Esophagus mucosa (tissue), 1 donor: Measurements from ENCODE around the gene CAMKK2. TPM values are rescaled to one million over a fixed set of nuclear protein-coding genes. Genes with fewer than 3 reads are reported as not detected.
A peak's percentile ranks its signal among the peaks of the same experiment; 100 is the strongest.
"Not testable (repeated sequence)": the region's sequence is repeated elsewhere in the genome, so short reads cannot be mapped to it uniquely, and the experiment has no call there.

Experiments used
- ATAC-seq: fragments of 200-7000 bp; cut with Tn5 transposase; one replicate; pipeline ENCODE4 v1.9.1; 2020
- total RNA-seq: library from RNA; stranded (reverse); gene quantifications from one replicate; pipeline ENCODE4 v1.2.4, GENCODE V29; 2023
- donor health status: DM: yes; HTN: yes; CAD: no.

CAMKK2 gene
- total RNA-seq, 1 donor from 2014 or later = 17.5 TPM

GRCh38 chr12:121223292-121224285 lies 72.9 kb downstream of the CAMKK2 start:
- peak; percentile 22 for ATAC-seq

- ATAC-seq = no peak
These were observed 73.7 kb downstream of the CAMKK2 start for GRCh38 chr12:121222847-121223246.

- no peak for ATAC-seq
These were observed 77.0 kb downstream of the CAMKK2 start for GRCh38 chr12:121219353-121219986.

- no peak for ATAC-seq
These were observed 77.7 kb downstream of the CAMKK2 start for GRCh38 chr12:121218588-121219352.

GRCh38 chr12:121217761-121218160 lies 78.7 kb downstream of the CAMKK2 start:
- ATAC-seq = no peak

GRCh38 chr12:121217063-121217462 lies 79.4 kb downstream of the CAMKK2 start:
- ATAC-seq = no peak

- no peak for ATAC-seq
These were observed 80.4 kb downstream of the CAMKK2 start for GRCh38 chr12:121216102-121216501.

GRCh38 chr12:121214855-121215745 lies 81.4 kb downstream of the CAMKK2 start:
- ATAC-seq = peak; percentile 46

GRCh38 chr12:121214166-121214777 lies 82.2 kb downstream of the CAMKK2 start:
- peak; percentile 26 for ATAC-seq

GRCh38 chr12:121212875-121213274 lies 83.6 kb downstream of the CAMKK2 start:
- no peak for ATAC-seq

GRCh38 chr12:121209624-121210572 lies 86.6 kb downstream of the CAMKK2 start, which contains the start of gene P2RX4:
Gene P2RX4 (plus strand): TSS chr12:121210129. CDS start chr12:121210165, 36 bp downstream.
- ATAC-seq = peak; percentile 84

- ATAC-seq = no peak
These were observed 87.3 kb downstream of the CAMKK2 start for GRCh38 chr12:121209221-121209620.

GRCh38 chr12:121208571-121208970 lies 87.9 kb downstream of the CAMKK2 start:
- ATAC-seq = not testable (repeated sequence)

- ATAC-seq = no peak
These were observed 91.0 kb downstream of the CAMKK2 start for GRCh38 chr12:121205491-121205890.

GRCh38 chr12:121203482-121203881 lies 93.0 kb downstream of the CAMKK2 start:
- ATAC-seq = no peak

GRCh38 chr12:121202407-121203355 lies 93.8 kb downstream of the CAMKK2 start:
- ATAC-seq = no peak

GRCh38 chr12:121201140-121201539 lies 95.4 kb downstream of the CAMKK2 start:
- ATAC-seq = not testable (repeated sequence)

GRCh38 chr12:121198949-121199348 lies 97.6 kb downstream of the CAMKK2 start:
- no peak for ATAC-seq

- ATAC-seq = no peak
These were observed 99.6 kb downstream of the CAMKK2 start for GRCh38 chr12:121196902-121197301.
